Uterus (tissue), 4 donors: Measurements from ENCODE around the gene OR8B12. TPM values are rescaled to one million over a fixed set of nuclear protein-coding genes. Genes with fewer than 3 reads are reported as not detected.

Experiments
- DNase-seq, 2 donors: peaks; one replicate each; pipeline ENCODE4 v3.0.0-alpha.2; 2019 to 2020
- H3K27ac ChIP-seq, 2 donors: fragments of 200-600 bp; sonication (generic); 1 replicate in 1 of 2; 2 replicates in 1 of 2; pipeline ENCODE4 v1.5.1; 2016 to 2018
- H3K27me3 ChIP-seq, 2 donors: fragments of 200-600 bp; sonication (generic); one replicate each; pipeline ENCODE4 v1.5.1; 2018 to 2019; ENCODE audit warnings: control low read depth in 1 of 2
- H3K36me3 ChIP-seq, 2 donors: fragments of 200-600 bp; sonication (generic); one replicate each; pipeline ENCODE4 v1.5.1; 2019; ENCODE audit warnings: control low read depth in 1 of 2
- H3K4me1 ChIP-seq, 2 donors: fragments of 200-600 bp; sonication (generic); one replicate each; pipeline ENCODE4 v1.5.1; 2018 to 2019; ENCODE audit warnings: control low read depth in 1 of 2
- H3K4me3 ChIP-seq, 2 donors: fragments of 200-600 bp; sonication (generic); 1 replicate in 1 of 2; 2 replicates in 1 of 2; pipeline ENCODE4 v1.5.1; 2018 to 2019; ENCODE audit warnings: mild to moderate bottlenecking in 1 of 2
- H3K9me3 ChIP-seq, 2 donors: fragments of 200-600 bp; sonication (generic); one replicate each; pipeline ENCODE4 v1.5.1; 2019; ENCODE audit warnings: control low read depth in 1 of 2
- CTCF ChIP-seq, 4 experiments: fragments of 200-600 bp in 2 of 4; fragments of 450-650 bp in 2 of 4; sonication (generic) in 2 of 4; IDR thresholded peaks; one replicate each; pipeline ENCODE4 v1.5.1; 2016 to 2019; ENCODE audit warnings: antibody characterized with exemption in 4 of 4, mild to moderate bottlenecking in 2 of 4, moderate library complexity in 1 of 4
- POLR2A ChIP-seq, 2 donors: fragments of 450-650 bp; IDR thresholded peaks; one replicate each; pipeline ENCODE4 v1.6.1; 2016; ENCODE audit warnings: antibody characterized with exemption in 2 of 2, mild to moderate bottlenecking in 1 of 2, moderate library complexity in 1 of 2
- intact Hi-C: fragments of 100-400 bp; cut with DNase I; formaldehyde crosslinking; loops from one replicate; pipeline ENCODE4 v1.15.1; 2023; ENCODE audit warnings: low total_unique reads
- small RNA-seq: library from RNA; depleted of rRNA; stranded (forward); fragments of <200 nt; gene quantifications from one replicate; pipeline ENCODE3, GENCODE V24; 2016
- total RNA-seq, 4 donors: library from RNA; depleted of rRNA in 3 of 4; stranded (reverse); fragments of >200 nt in 3 of 4; gene quantifications; one replicate each; pipeline versions ENCODE4 v1.1.0 to v1.2.4, GENCODE V29; 2014 to 2023
- donor health status: DM: yes; HTN: yes; CAD: no.

OR8B12 gene
- total RNA-seq, 4 donors from 2014 or later = not detected

DNA sequence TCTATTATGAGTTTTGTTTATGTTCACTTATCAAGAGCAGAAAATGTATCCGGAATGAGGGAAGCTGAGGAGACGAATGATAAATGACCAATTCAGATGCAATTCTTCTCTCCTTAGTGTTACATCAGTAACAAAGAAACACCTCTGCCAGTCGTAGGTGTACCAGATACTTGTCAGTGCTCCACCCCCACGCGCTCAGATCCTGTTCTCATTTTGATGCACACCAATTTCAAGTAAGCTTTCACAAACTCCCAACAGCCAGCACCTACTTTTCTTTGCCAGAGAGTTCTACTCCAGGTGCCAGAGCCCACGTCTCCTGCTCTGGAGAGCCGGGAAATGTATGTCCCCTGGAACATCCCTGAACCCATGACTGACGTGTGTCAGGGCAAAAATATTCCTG, 43.7 kb downstream of the OR8B12 start:
- Histone ChIP-seq H3K4me1 (no peaks in the 10 kb centered on the region), H3K27ac (no peak overlapping the region), H3K36me3 (no peaks in the 10 kb centered on the region), H3K9me3 (no peaks in the 10 kb centered on the region), H3K4me3 (no peak overlapping the region), H3K27me3 (no peaks in the 10 kb centered on the region)
- intact Hi-C loops = no loop called here
- no peak for DNase-seq
- TF ChIP-seq CTCF (IDR thresholded peaks at IDR 0.05) (no peak), POLR2A (IDR thresholded peaks at IDR 0.05) (no peak)

DNA sequence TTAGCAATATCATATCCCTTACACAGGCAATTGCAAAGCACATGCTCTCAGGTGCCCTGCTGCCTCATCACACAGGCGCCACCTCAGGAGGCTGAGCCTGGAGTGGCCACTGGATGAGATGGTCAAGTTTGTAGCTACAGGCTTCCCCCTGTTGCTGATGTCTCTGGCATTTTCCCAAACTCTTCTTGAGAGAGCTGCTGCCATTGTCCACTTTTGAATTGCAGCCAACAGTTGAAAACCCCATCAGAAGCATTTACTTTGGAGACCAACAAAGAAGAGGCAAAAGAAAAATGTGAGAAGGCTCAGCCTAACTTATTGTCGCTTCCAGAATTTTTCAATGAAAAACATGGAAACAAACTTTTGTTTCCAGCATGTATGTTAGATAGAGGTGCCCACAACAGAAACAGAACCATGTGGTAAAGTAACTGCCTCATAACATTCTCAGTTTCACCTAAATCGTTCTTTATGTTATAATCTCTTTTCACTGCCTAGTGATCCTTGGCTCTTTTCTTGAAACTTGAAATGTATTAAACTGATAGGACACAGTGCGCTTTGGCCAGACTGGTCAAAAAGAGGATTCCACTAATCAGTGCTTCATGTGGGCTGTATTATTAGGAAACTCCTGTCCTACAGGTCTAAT, 50.3 kb downstream of the OR8B12 start:
- intact Hi-C loops = no loop called here
- no peak for DNase-seq
- no peak overlapping the region for H3K27ac ChIP-seq
- no peaks in the 10 kb centered on the region for H3K4me1 ChIP-seq
- H3K27me3 ChIP-seq = no peaks in the 10 kb centered on the region
- no peaks in the 10 kb centered on the region for H3K9me3 ChIP-seq
- no peak overlapping the region for H3K4me3 ChIP-seq
- TF ChIP-seq CTCF (IDR thresholded peaks at IDR 0.05) (no peak), POLR2A (IDR thresholded peaks at IDR 0.05) (no peak)
- no peaks in the 10 kb centered on the region for H3K36me3 ChIP-seq

Small RNA genes lying within 50 kb of the gene (small RNA-seq; reads per million reads assigned to genes)
- gene OR8A3P = not detected

Other genes starting within 250 kb of the OR8B12 start
- not detected for gene OR8D1, start 229.7 kb downstream of the OR8B12 start, total RNA-seq
- not detected for gene OR8D2, start 223.5 kb downstream of the OR8B12 start, total RNA-seq
- gene OR8B2, start 159.2 kb downstream of the OR8B12 start, total RNA-seq = not detected
- gene OR8B3, start 144.6 kb downstream of the OR8B12 start, total RNA-seq = not detected
- not detected for gene OR8B4, start 118.8 kb downstream of the OR8B12 start, total RNA-seq
- not detected for gene OR8B8, start 98.0 kb downstream of the OR8B12 start, total RNA-seq
- gene OR8A1, start 26.3 kb upstream of the OR8B12 start, total RNA-seq = not detected
- not detected for gene PANX3, start 67.8 kb upstream of the OR8B12 start, total RNA-seq
- gene TBRG1, start 79.2 kb upstream of the OR8B12 start, total RNA-seq = 10 to 100 TPM; 25.4 to 61.0 (median 38.9) TPM
- 1 to 10 TPM in 3 of 4 donors, under 1 TPM in 1; 0.77 to 7.5 (median 5.3) TPM for gene SIAE, start 130.1 kb upstream of the OR8B12 start, total RNA-seq
- 1 to 10 TPM in 3 of 4 donors, under 1 TPM in 1; 0.51 to 9.0 (median 2.7) TPM for gene SPA17, start 130.2 kb upstream of the OR8B12 start, total RNA-seq
- gene NRGN, start 196.3 kb upstream of the OR8B12 start, total RNA-seq = 10 to 100 TPM in 1 of 4 donors, under 1 TPM in 1, not detected in 2; 0.62 to 16.4 TPM
- gene VSIG2, start 208.6 kb upstream of the OR8B12 start, total RNA-seq = 1 to 10 TPM in 2 of 4 donors, not detected in 2; 1.9 to 2.2 TPM
- gene ESAM, start 218.6 kb upstream of the OR8B12 start, total RNA-seq = 10 to 100 TPM; 18.7 to 91.6 (median 47.7) TPM